ENCODE results near the gene ARL3.
A peak's percentile ranks its signal among the peaks of the same experiment; 100 is the strongest.
"Not testable (repeated sequence)": the region's sequence is repeated elsewhere in the genome, so short reads cannot be mapped to it uniquely, and the experiment has no call there.

Gene ARL3

GRCh38 chr10:102713814-102714620 is at the start of gene ARL3:
Gene ARL3, minus strand, starts transcription at chr10:102714397. Its CDS starts 122 bp downstream, at chr10:102714275.
- H3K4me3 ChIP-seq, result peak within 1 kb of the TSS; percentile 84 to 97 (median 90)
- peak within 1 kb of the TSS; percentile 54 to 91 (median 81) for H3K27ac ChIP-seq

- Histone ChIP-seq H3K4me3 (no peak overlapping the region), H3K27ac (peak overlapping the region in 4 of 21 experiments; percentile 2 to 52 (median 40))
These were observed 48.9 kb upstream of the ARL3 start for GRCh38 chr10:102763037-102763607.

- no peak overlapping the region for H3K4me3 ChIP-seq
- H3K27ac ChIP-seq, result peak overlapping the region in 3 of 21 experiments; percentile 2 to 46 (median 32)
These were observed 48.3 kb upstream of the ARL3 start for GRCh38 chr10:102762401-102763015.

GRCh38 chr10:102761981-102762380 is 47.8 kb upstream of the ARL3 start:
- peak overlapping the region in 1 of 21 experiments; percentile 12 for H3K27ac ChIP-seq
- no peak overlapping the region for H3K4me3 ChIP-seq

GRCh38 chr10:102759497-102760210 is 45.5 kb upstream of the ARL3 start:
- peak overlapping the region in 1 of 21 experiments; percentile 80 for H3K27ac ChIP-seq
- no peak overlapping the region for H3K4me3 ChIP-seq

GRCh38 chr10:102758933-102759262 is 44.7 kb upstream of the ARL3 start:
- peak overlapping the region in 7 of 21 experiments; percentile 7 to 80 (median 26) for H3K27ac ChIP-seq
- not testable (repeated sequence) for H3K4me3 ChIP-seq

- Histone ChIP-seq H3K27ac (peak overlapping the region in 7 of 21 experiments; percentile 7 to 80 (median 26)), H3K4me3 (no peak overlapping the region)
These were observed 44.2 kb upstream of the ARL3 start for GRCh38 chr10:102758240-102758932.

GRCh38 chr10:102757323-102757722 is 43.1 kb upstream of the ARL3 start:
- Histone ChIP-seq H3K4me3 (no peak overlapping the region), H3K27ac (peak overlapping the region in 1 of 21 experiments; percentile 50)

GRCh38 chr10:102753718-102754117 is 39.5 kb upstream of the ARL3 start:
- Histone ChIP-seq H3K27ac (peak overlapping the region in 18 of 21 experiments; percentile 22 to 93 (median 64)), H3K4me3 (no peak overlapping the region)

- H3K4me3 ChIP-seq, result no peak overlapping the region
- H3K27ac ChIP-seq, result peak overlapping the region in 20 of 21 experiments; percentile 17 to 93 (median 68)
These were observed 38.9 kb upstream of the ARL3 start for GRCh38 chr10:102752934-102753664.

GRCh38 chr10:102752266-102752930 is 38.2 kb upstream of the ARL3 start:
- peak overlapping the region in 20 of 21 experiments; percentile 17 to 93 (median 68) for H3K27ac ChIP-seq

GRCh38 chr10:102745157-102745556 is 31.0 kb upstream of the ARL3 start:
- Histone ChIP-seq H3K27ac (peak overlapping the region in 19 of 21 experiments; percentile 88 to 99 (median 96)), H3K4me3 (peak overlapping the region; percentile 81 to 99 (median 92))

More at GRCh38 chr10:102752266-102752930, 38.2 kb upstream of the ARL3 start:
- no peak overlapping the region for H3K4me3 ChIP-seq

GRCh38 chr10:102744374-102745051 is 30.3 kb upstream of the ARL3 start:
- Histone ChIP-seq H3K4me3 (peak overlapping the region; percentile 81 to 99 (median 92)), H3K27ac (peak overlapping the region; percentile 57 to 99 (median 96))

- peak within 1 kb of the TSS; percentile 57 to 99 (median 96) for H3K27ac ChIP-seq
- peak within 1 kb of the TSS; percentile 81 to 99 (median 92) for H3K4me3 ChIP-seq
These were observed 29.6 kb upstream of the ARL3 start, which contains the start of gene WBP1L for GRCh38 chr10:102743588-102744373. Gene WBP1L, plus strand, starts transcription at chr10:102743948. Its CDS starts 106 bp downstream, at chr10:102744054.

GRCh38 chr10:102743078-102743587 is 28.9 kb upstream of the ARL3 start:
- Histone ChIP-seq H3K4me3 (peak overlapping the region in 3 of 7 experiments; percentile 89 to 99 (median 93)), H3K27ac (peak overlapping the region in 8 of 21 experiments; percentile 19 to 98 (median 59))

GRCh38 chr10:102742313-102742712 is 28.1 kb upstream of the ARL3 start:
- H3K4me3 ChIP-seq, H3K27ac ChIP-seq: not testable (repeated sequence)
